Smooth muscle cell (in vitro differentiated cells): ENCODE data around the gene BORCS5. TPM values are rescaled to one million over a fixed set of nuclear protein-coding genes. Genes with fewer than 3 reads are reported as not detected.

Experiments used
- DNase-seq: peaks from one replicate; lab custom pipeline; 2025; ENCODE audit not compliant: unreplicated experiment; lab: John Stamatoyannopoulos, UW
- H2AFZ ChIP-seq: fragments of 200-600 bp; sonication (generic); 2 replicates; pipeline ENCODE4 v1.6.0; 2016; ENCODE audit warnings: antibody characterized with exemption, low read depth, mild to moderate bottlenecking
- H3F3A ChIP-seq: fragments of 200-600 bp; sonication (generic); 2 replicates; pipeline ENCODE4 v1.6.0; 2017; ENCODE audit warnings: antibody characterized with exemption, low read depth
- H3K27ac ChIP-seq: fragments of 200-600 bp; sonication (generic); 2 replicates; pipeline ENCODE4 v1.5.1; 2016; ENCODE audit warnings: low read depth, mild to moderate bottlenecking
- H3K27me3 ChIP-seq: fragments of 200-600 bp; sonication (generic); 2 replicates; pipeline ENCODE4 v1.6.1; 2016; ENCODE audit warnings: low read depth, mild to moderate bottlenecking
- H3K36me3 ChIP-seq: fragments of 200-600 bp; sonication (generic); 2 replicates; pipeline ENCODE4 v1.5.1; 2016; ENCODE audit warnings: low read depth
- H3K4me1 ChIP-seq: fragments of 200-600 bp; sonication (generic); 2 replicates; pipeline ENCODE4 v1.5.1; 2016; ENCODE audit warnings: low read depth
- H3K4me2 ChIP-seq: fragments of 200-600 bp; sonication (generic); 2 replicates; pipeline ENCODE4 v1.6.0; 2016; ENCODE audit warnings: mild to moderate bottlenecking
- H3K4me3 ChIP-seq: fragments of 200-600 bp; sonication (generic); 2 replicates; pipeline ENCODE4 v1.5.1; 2016; ENCODE audit warnings: mild to moderate bottlenecking
- H3K79me2 ChIP-seq: fragments of 200-600 bp; sonication (generic); 2 replicates; pipeline ENCODE4 v1.6.0; 2016; ENCODE audit warnings: low read depth, mild to moderate bottlenecking
- H3K9ac ChIP-seq: fragments of 200-600 bp; sonication (generic); 2 replicates; pipeline ENCODE4 v1.6.0; 2016; ENCODE audit warnings: low read depth
- H3K9me3 ChIP-seq: fragments of 200-600 bp; sonication (generic); replicated peaks from 2 replicates; pipeline ENCODE4 v1.5.1; 2016; ENCODE audit warnings: low read depth
- H4K20me1 ChIP-seq: fragments of 200-600 bp; sonication (generic); 2 replicates; pipeline ENCODE4 v1.6.0; 2016; ENCODE audit warnings: low read depth
- CTCF ChIP-seq: fragments of 200-600 bp; sonication (generic); IDR thresholded peaks from 2 replicates; pipeline ENCODE4 v1.5.1; 2017; ENCODE audit warnings: borderline replicate concordance, mild to moderate bottlenecking, antibody characterized with exemption; ENCODE audit not compliant: insufficient read depth, poor library complexity, severe bottlenecking
- WGBS: methylation state at CpG from one replicate; pipeline ENCODE4 v1.1.7; 2016; ENCODE audit warnings: low lambda C conversion rate; 5-methylcytosine and 5-hydroxymethylcytosine counted together
- polyA plus RNA-seq: library from polyadenylated mRNA; unstranded; fragments of >200 nt; fragmentation: Nextera tagmentation; extraction: Ambion mirVana; gene quantifications from 2 replicates; pipeline ENCODE4 v1.2.1, GENCODE V29; 2016
- total RNA-seq: library from RNA; depleted of rRNA; stranded (reverse); fragments of >200 nt; gene quantifications from 2 replicates; pipeline ENCODE4 v1.2.3, GENCODE V29; 2014

BORCS5 gene
- total and polyA plus RNA-seq, 2 experiments from 2014 or later: 11.2 to 11.7 TPM

GRCh38 chr12:12353276-12353675 is 3.6 kb upstream of the BORCS5 start:
- TF ChIP-seq CTCF: no peak
- no peak for DNase-seq
- H4K20me1 ChIP-seq: no peaks in the 10 kb centered on the region
- H3K4me3 ChIP-seq: no peak overlapping the region
- H3K9ac ChIP-seq: no peak overlapping the region
- H3K4me2 ChIP-seq: no peak overlapping the region
- peaks cover 15% of the 10 kb centered on the region for H3K4me1 ChIP-seq
- H3K36me3 ChIP-seq: no peaks in the 10 kb centered on the region
- H3F3A ChIP-seq: no peaks in the 10 kb centered on the region
- WGBS: 86% methylated on average over 1 of the region's 1 CpG
- no peaks in the 10 kb centered on the region for H3K9me3 ChIP-seq
- H2AFZ ChIP-seq: no peak overlapping the region
- peaks cover 6% of the 10 kb centered on the region for H3K79me2 ChIP-seq
- no peak overlapping the region for H3K27ac ChIP-seq
- H3K27me3 ChIP-seq: peaks cover 21% of the 10 kb centered on the region

GRCh38 chr12:12353807-12354206 is 3.1 kb upstream of the BORCS5 start:
- WGBS: 76% methylated on average over 5 of the region's 5 CpGs
- TF ChIP-seq CTCF: no peak
- Histone ChIP-seq H3K9me3 (no peaks in the 10 kb centered on the region), H4K20me1 (no peaks in the 10 kb centered on the region), H3K9ac (no peak overlapping the region), H3K4me2 (no peak overlapping the region), H3K4me3 (no peak overlapping the region), H3K4me1 (peaks cover 20% of the 10 kb centered on the region), H3F3A (no peaks in the 10 kb centered on the region), H3K27ac (no peak overlapping the region), H3K79me2 (peaks cover 11% of the 10 kb centered on the region), H3K36me3 (no peaks in the 10 kb centered on the region), H3K27me3 (peaks cover 18% of the 10 kb centered on the region), H2AFZ (no peak overlapping the region)
- no peak for DNase-seq

GRCh38 chr12:12356467-12356895 is 397 bp upstream of the BORCS5 start:
- TF ChIP-seq CTCF: no peak
- WGBS: 70% methylated on average over 5 of the region's 5 CpGs
- no peaks in the 10 kb centered on the region for H3K27me3 ChIP-seq

More at GRCh38 chr12:12356467-12356895, 397 bp upstream of the BORCS5 start:
- peak overlapping the region; percentile 79 for H3K27ac ChIP-seq
- H3K4me3 ChIP-seq: peak overlapping the region; percentile 74
- H3K9me3 ChIP-seq: no peaks in the 10 kb centered on the region
- peaks cover 23% of the 10 kb centered on the region for H3K79me2 ChIP-seq
- peaks cover 11% of the 10 kb centered on the region for H3K4me1 ChIP-seq
- no peaks in the 10 kb centered on the region for H3F3A ChIP-seq
- H3K9ac ChIP-seq: no peak overlapping the region
- peaks cover 2% of the 10 kb centered on the region for H4K20me1 ChIP-seq
- no peak for DNase-seq
- H2AFZ ChIP-seq: peak overlapping the region; percentile 94
- H3K36me3 ChIP-seq: no peaks in the 10 kb centered on the region
- H3K4me2 ChIP-seq: peak overlapping the region; percentile 92
